Left forelimb (tissue), 1 donor: ENCODE results near the gene CDKN2C.
A peak's percentile ranks its signal among the peaks of the same experiment; 100 is the strongest.

Source experiments
- DNase-seq: peaks from one replicate; pipeline ENCODE4 v3.0.0-alpha.2; 2018; ENCODE audit warnings: low spot score

Gene CDKN2C

DNA sequence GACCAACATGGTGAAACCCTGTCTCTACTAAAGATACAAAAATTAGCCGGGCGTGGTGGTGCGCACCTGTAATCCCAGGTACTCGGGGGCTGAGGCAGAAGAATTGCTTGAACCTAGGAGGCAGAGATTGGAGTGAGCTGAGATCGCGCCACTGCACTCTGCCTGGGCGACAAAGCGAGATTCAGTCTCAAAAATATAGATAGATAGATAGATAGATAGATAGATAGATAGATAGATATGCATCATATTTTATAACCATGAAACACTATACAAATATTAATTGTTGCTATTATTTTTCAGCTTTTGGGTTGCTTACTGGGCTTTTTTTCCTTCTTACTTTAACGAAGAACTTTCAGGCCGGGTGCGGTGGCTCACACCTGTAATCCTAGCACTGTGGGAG, 5.2 kb upstream of the CDKN2C start:
- DNase-seq: no peak

- no peak for DNase-seq
These were observed 3.1 kb upstream of the CDKN2C start for GRCh38 chr1:50966991-50967390.

- no peak for DNase-seq
These were observed 2.5 kb upstream of the CDKN2C start for GRCh38 chr1:50967416-50968157.

- DNase-seq: peak; percentile 92
These were observed 1.8 kb upstream of the CDKN2C start for GRCh38 chr1:50968158-50968820.

- peak; percentile 77 for DNase-seq
These were observed 1.0 kb upstream of the CDKN2C start for GRCh38 chr1:50968821-50969610.

DNA sequence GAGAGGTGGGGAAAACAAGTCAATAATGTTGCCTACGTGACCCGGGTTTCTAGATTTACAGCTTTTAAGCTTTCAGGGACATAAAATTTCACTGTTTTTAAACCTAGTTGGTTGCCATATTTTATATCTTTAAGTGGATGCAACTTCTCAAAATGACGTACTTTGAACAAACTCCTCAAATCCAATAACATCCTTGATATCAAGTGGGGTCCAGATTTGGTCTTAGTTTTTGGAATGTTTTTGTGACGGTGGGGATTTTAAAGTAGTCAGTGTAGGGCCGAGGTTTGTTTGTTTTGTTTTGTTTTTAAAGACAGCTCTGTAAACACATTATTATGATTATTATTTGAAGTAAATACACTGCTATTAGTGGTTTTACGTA, 453 bp downstream of the CDKN2C start:
- DNase-seq: no peak

- DNase-seq: no peak
These were observed 1.0 kb downstream of the CDKN2C start for GRCh38 chr1:50970931-50971582.

- no peak for DNase-seq
These were observed 1.8 kb downstream of the CDKN2C start for GRCh38 chr1:50971748-50972305.

- no peak for DNase-seq
These were observed 2.7 kb downstream of the CDKN2C start for GRCh38 chr1:50972766-50973165.

DNA sequence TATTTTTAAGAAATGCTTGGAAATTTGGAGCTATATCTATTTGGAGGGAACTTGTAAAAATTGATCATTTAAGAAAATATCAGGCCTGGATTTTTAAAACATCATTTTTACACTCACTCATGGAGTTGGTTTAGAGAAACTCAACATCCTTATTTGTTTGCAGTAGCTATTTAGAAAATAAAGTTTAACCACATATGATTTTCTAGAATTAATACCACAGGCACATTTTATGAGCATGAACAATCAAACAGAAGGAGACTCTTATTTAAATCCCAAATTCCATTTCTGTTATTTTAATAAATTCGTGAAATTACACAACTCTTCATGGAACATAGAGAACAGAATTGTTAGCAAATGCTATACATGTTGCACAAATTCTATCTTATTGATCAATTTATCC, 3.2 kb downstream of the CDKN2C start:
- DNase-seq: no peak

DNA sequence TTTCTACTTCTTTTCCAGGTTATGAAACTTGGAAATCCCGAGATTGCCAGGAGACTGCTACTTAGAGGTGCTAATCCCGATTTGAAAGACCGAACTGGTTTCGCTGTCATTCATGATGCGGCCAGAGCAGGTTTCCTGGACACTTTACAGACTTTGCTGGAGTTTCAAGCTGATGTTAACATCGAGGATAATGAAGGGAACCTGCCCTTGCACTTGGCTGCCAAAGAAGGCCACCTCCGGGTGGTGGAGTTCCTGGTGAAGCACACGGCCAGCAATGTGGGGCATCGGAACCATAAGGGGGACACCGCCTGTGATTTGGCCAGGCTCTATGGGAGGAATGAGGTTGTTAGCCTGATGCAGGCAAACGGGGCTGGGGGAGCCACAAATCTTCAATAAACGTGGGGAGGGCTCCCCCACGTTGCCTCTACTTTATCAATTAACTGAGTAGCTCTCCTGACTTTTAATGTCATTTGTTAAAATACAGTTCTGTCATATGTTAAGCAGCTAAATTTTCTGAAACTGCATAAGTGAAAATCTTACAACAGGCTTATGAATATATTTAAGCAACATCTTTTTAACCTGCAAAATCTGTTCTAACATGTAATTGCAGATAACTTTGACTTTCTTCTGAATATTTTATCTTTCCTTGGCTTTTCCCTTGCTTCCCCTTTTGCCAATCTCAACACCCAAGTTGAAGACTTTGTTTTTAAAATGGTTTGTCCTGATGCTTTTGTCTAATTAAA, 4.0 kb downstream of the CDKN2C start:
- DNase-seq: no peak

GRCh38 chr1:50974618-50974935, 4.5 kb downstream of the CDKN2C start:
- DNase-seq: no peak

DNA sequence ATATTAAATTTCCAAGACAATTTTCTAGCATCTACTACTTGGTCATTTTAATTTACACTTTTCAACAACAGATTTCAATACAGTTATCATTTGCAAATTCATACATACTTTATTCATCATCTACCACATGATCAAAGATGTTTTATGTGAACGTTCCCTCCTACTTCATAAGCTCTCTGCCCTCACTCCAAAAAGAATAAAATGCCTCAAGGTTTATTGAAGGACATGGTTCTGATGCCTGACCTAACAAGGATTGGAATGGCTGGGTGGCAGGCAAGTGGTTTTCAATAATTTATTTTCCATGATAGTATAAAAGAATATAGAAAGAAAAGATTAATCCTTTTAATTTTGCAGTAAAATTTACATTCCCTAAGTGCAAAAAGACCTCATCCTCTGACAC, 5.4 kb downstream of the CDKN2C start:
- DNase-seq: no peak

GRCh38 chr1:50976111-50976889, 6.3 kb downstream of the CDKN2C start:
- no peak for DNase-seq

- DNase-seq: no peak
These were observed 7.0 kb downstream of the CDKN2C start for GRCh38 chr1:50976890-50977574.

- DNase-seq: peak; percentile 71
These were observed 7.6 kb downstream of the CDKN2C start for GRCh38 chr1:50977575-50978143.

DNA sequence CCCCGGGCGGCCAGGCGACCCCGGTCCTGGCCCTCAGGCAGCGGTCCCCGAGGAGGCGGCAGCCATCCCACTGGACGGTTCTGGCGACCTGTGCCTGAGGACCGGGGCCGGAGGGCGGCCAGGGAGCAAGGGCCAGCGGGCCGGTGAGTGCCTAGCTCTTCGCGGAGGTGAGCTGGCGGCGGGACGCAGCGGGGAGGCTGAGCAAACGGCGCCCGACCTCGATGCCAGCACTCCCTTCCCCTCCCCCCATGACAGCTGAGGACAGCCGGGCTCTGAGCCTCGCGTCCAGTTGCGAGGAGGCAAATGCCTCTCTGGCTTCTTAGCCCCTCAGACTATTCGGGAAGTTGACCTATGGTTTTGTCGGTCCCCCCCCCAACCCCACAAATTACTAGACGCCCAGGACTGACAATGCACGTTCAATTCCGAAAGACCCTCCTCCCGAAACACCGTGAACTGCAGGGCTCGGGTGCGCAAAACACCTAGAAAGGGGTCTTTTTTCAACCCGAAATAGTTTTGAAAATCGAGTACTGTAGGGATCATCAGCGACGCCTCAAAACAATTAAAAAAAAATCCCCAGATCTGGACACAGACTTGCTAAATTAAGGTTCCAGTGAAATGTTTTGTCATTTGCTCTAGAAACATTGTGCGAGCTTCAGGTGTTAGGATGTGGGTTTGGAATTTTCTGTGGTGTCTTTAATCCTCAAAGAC, 8.3 kb downstream of the CDKN2C start:
- DNase-seq: peak; percentile 71

GRCh38 chr1:50978852-50979781, 9.1 kb downstream of the CDKN2C start:
- DNase-seq: no peak
